ENCODE results near the gene BMF.

GRCh38 chr15:40111888-40112287 lies 3.2 kb upstream of the BMF start:
- no peak for TF ChIP-seq POLR2A (IDR thresholded peaks at IDR 0.05)
- TF ChIP-seq CTCF (IDR thresholded peaks at IDR 0.05): no peak

Data from testis (tissue), 2 donors.